Keratinocyte (primary cell): ENCODE measurements around the gene TFAP2E. TPM values are rescaled to one million over a fixed set of nuclear protein-coding genes. Genes with fewer than 3 reads are reported as not detected.

ENCODE experiments used
- DNase-seq: peaks from one replicate; pipeline ENCODE4 v3.0.0-alpha.2; 2011; ENCODE audit warnings: low read depth, missing footprints, low spot score
- FAIRE-seq: peaks from 2 replicates; lab custom pipeline; 2011; peaks lifted over from hg19 to GRCh38; lab: Jason Lieb, UNC
- H2AFZ ChIP-seq: 2 replicates; pipeline ENCODE4 v1.6.0; 2012; ENCODE audit warnings: low read length, control low read depth, inconsistent platforms; ENCODE audit not compliant: control insufficient read depth
- H3K27ac ChIP-seq: 2 replicates; pipeline ENCODE4 v1.5.1; 2011; ENCODE audit warnings: low read length; ENCODE audit not compliant: control insufficient read depth, insufficient read depth
- H3K27me3 ChIP-seq: 3 replicates; pipeline ENCODE4 v1.6.0; 2011; ENCODE audit warnings: low read length; ENCODE audit not compliant: control insufficient read depth, insufficient read depth; ENCODE audit errors: extremely low read depth
- H3K36me3 ChIP-seq, 2 experiments: 2 replicates in 1 of 2; 3 replicates in 1 of 2; pipeline ENCODE4 v1.5.1; 2011; ENCODE audit warnings: low read length in 2 of 2, mild to moderate bottlenecking in 1 of 2; ENCODE audit not compliant: control insufficient read depth in 2 of 2, insufficient read depth in 2 of 2; ENCODE audit errors: extremely low read depth in 1 of 2
- H3K4me1 ChIP-seq: 3 replicates; pipeline ENCODE4 v1.5.1; 2011; ENCODE audit warnings: low read length; ENCODE audit not compliant: control insufficient read depth, insufficient read depth; ENCODE audit errors: extremely low read depth
- H3K4me2 ChIP-seq: 3 replicates; pipeline ENCODE4 v1.6.0; 2011; ENCODE audit warnings: low read depth, low read length; ENCODE audit not compliant: control insufficient read depth, insufficient read depth; ENCODE audit errors: extremely low read depth
- H3K4me3 ChIP-seq, 3 experiments: fragments of 200-600 bp in 1 of 3; sonication (generic) in 1 of 3; 2 replicates in 2 of 3; 3 replicates in 1 of 3; pipeline ENCODE4 v1.5.1; 2011 to 2016; ENCODE audit warnings: low read length in 3 of 3, mild to moderate bottlenecking in 3 of 3, control low read depth in 2 of 3, inconsistent platforms in 1 of 3, low read depth in 1 of 3, mixed read lengths in 1 of 3, mixed run types in 1 of 3, moderate library complexity in 1 of 3; ENCODE audit not compliant: control insufficient read depth in 2 of 3, insufficient read depth in 2 of 3; ENCODE audit errors: extremely low read depth in 1 of 3
- H3K79me2 ChIP-seq: 2 replicates; pipeline ENCODE4 v1.6.0; 2012; ENCODE audit warnings: low read length; ENCODE audit not compliant: control insufficient read depth, insufficient read depth
- H3K9ac ChIP-seq: 3 replicates; pipeline ENCODE4 v1.6.0; 2011; ENCODE audit warnings: low read length; ENCODE audit not compliant: control insufficient read depth, insufficient read depth; ENCODE audit errors: extremely low read depth
- H3K9me1 ChIP-seq: 3 replicates; pipeline ENCODE4 v1.6.0; 2011; ENCODE audit warnings: low read length; ENCODE audit not compliant: control insufficient read depth, insufficient read depth; ENCODE audit errors: extremely low read depth
- H3K9me3 ChIP-seq: 2 replicates; pipeline ENCODE4 v1.5.1; 2012; ENCODE audit warnings: low read depth, low read length; ENCODE audit not compliant: control insufficient read depth
- H4K20me1 ChIP-seq: 3 replicates; pipeline ENCODE4 v1.6.0; 2011; ENCODE audit warnings: low read length; ENCODE audit not compliant: control insufficient read depth, insufficient read depth; ENCODE audit errors: extremely low read depth
- CTCF ChIP-seq, 3 experiments: IDR thresholded peaks in 1 of 3; conservative IDR thresholded peaks in 1 of 3; optimal IDR thresholded peaks in 1 of 3; 2 replicates in 2 of 3; 3 replicates in 1 of 3; pipeline versions ENCODE3 to v1.5.1; 2011; ENCODE audit warnings: low read length in 3 of 3, mild to moderate bottlenecking in 3 of 3, moderate library complexity in 2 of 3, control low read depth in 1 of 3, inconsistent platforms in 1 of 3; ENCODE audit not compliant: insufficient read depth in 2 of 3; ENCODE audit errors: extremely low read depth in 1 of 3
- EZH2 ChIP-seq: IDR thresholded peaks from one replicate; pipeline ENCODE4 v1.6.1; 2012; ENCODE audit warnings: inconsistent platforms, mild to moderate bottlenecking, low read length, moderate library complexity
- dilution Hi-C: fragments of 300-500 bp; cut with MboI; formaldehyde crosslinking; loops from one replicate; pipeline ENCODE4 v1.7.0; 2020; ENCODE audit warnings: low sequenced_read_pairs; ENCODE audit not compliant: extremely low pct_ligation_motif_present
- polyA plus RNA-seq, 5 experiments: library from polyadenylated mRNA; depleted of rRNA in 3 of 5; stranded (reverse) in 3 of 5; stranded (forward) in 1 of 5; unstranded in 1 of 5; fragments of >200 nt; gene quantifications; 1 replicate in 1 of 5; 2 replicates in 3 of 5; 3 replicates in 1 of 5; pipeline versions ENCODE4 v1.2.1 to v1.2.3, GENCODE V29; 2011 to 2012; ENCODE audit warnings: missing spikeins in 2 of 5, low read depth in 1 of 5, low replicate concordance in 1 of 5

Gene TFAP2E
- polyA plus RNA-seq, 1 donor (not counting 4 experiments of a cell fraction or from before 2014, with no cell fraction given), result 0.26 TPM

- H3K9me1 ChIP-seq, result no peaks in the 10 kb centered on the region
- H3K79me2 ChIP-seq, result no peaks in the 10 kb centered on the region
- DNase-seq (no peak), FAIRE-seq (peak; percentile 52)
- peaks cover 1 to 3% of the 10 kb centered on the region in 2 experiments for H3K36me3 ChIP-seq
- no peak overlapping the region for H3K9ac ChIP-seq
- H3K9me3 ChIP-seq, result no peaks in the 10 kb centered on the region
- H3K4me2 ChIP-seq, result no peak overlapping the region
- H3K4me1 ChIP-seq, result peaks cover 33% of the 10 kb centered on the region
- no peaks in the 10 kb centered on the region for H4K20me1 ChIP-seq
- dilution Hi-C loops, result no loop called here
- H2AFZ ChIP-seq, result no peak overlapping the region
- no peak overlapping the region for H3K4me3 ChIP-seq
- H3K27me3 ChIP-seq, result peaks cover 14% of the 10 kb centered on the region
- peak overlapping the region; percentile 13 for H3K27ac ChIP-seq
- no peak for TF ChIP-seq EZH2
These were observed 3.2 kb upstream of the TFAP2E start for GRCh38 chr1:35569936-35570335.

- Histone ChIP-seq H3K4me3 (no peak overlapping the region), H3K9ac (no peak overlapping the region), H3K27ac (peak overlapping the region; percentile 13), H2AFZ (no peak overlapping the region), H3K9me3 (no peaks in the 10 kb centered on the region), H3K36me3 (peaks cover 0 to 3% of the 10 kb centered on the region in 2 experiments), H3K4me1 (peaks cover 38% of the 10 kb centered on the region), H3K79me2 (no peaks in the 10 kb centered on the region), H3K9me1 (no peaks in the 10 kb centered on the region), H3K4me2 (no peak overlapping the region), H3K27me3 (peaks cover 14% of the 10 kb centered on the region), H4K20me1 (no peaks in the 10 kb centered on the region)
- TF ChIP-seq EZH2 (no peak), CTCF (optimal IDR thresholded peaks at IDR 0.05 in 1 of 3, IDR thresholded peaks at IDR 0.05 in 1 of 3, conservative IDR thresholded peaks at IDR 0.05 in 1 of 3; ENCODE audit: extremely low read depth in 1 of 3, insufficient read depth in 2 of 3, low read length in 3 of 3) (no peak)
- DNase-seq, result no peak
- peak; percentile 29 for FAIRE-seq
- dilution Hi-C loops, result no loop called here
These were observed 2.5 kb upstream of the TFAP2E start for GRCh38 chr1:35570589-35571137.

- dilution Hi-C loops, result no loop called here
- Histone ChIP-seq H3K27ac (no peak overlapping the region), H4K20me1 (no peaks in the 10 kb centered on the region), H3K4me2 (no peak overlapping the region), H3K9ac (no peak overlapping the region), H3K79me2 (no peaks in the 10 kb centered on the region), H3K4me1 (peaks cover 43% of the 10 kb centered on the region), H3K36me3 (no peaks in the 10 kb centered on the region), H3K9me1 (no peaks in the 10 kb centered on the region), H3K9me3 (no peaks in the 10 kb centered on the region), H3K27me3 (peaks cover 14% of the 10 kb centered on the region), H2AFZ (no peak overlapping the region), H3K4me3 (no peak overlapping the region)
- DNase-seq (no peak), FAIRE-seq (no peak)
- no peak for TF ChIP-seq CTCF (optimal IDR thresholded peaks at IDR 0.05 in 1 of 3, IDR thresholded peaks at IDR 0.05 in 1 of 3, conservative IDR thresholded peaks at IDR 0.05 in 1 of 3; ENCODE audit: extremely low read depth in 1 of 3, insufficient read depth in 2 of 3, low read length in 3 of 3)
- no peak for TF ChIP-seq EZH2
These were observed 1.9 kb upstream of the TFAP2E start for GRCh38 chr1:35571263-35571662.
